ENCODE measurements around the gene MCCC1.

Gene MCCC1

DNA sequence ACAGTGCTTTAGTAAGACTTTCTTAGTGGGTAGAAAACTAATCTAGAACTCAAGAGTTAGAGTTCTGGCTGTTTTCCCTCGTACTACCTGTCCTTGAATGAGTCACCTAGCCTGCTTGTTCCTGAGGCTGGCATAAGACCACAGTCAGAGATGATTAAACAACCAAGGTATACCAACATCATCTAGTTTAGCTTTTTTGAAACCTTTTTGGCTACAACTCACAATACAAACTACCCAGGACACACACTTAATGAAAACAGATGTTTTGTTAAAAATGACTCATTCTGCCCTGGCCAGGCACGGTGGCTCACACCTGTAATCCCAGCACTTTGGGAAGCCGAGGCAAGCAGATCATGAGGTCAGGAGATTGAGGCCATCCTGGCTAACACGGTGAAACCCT is 4.6 kb downstream of the MCCC1 start:
- no peak for TF ChIP-seq CEBPB (IDR thresholded peaks at IDR 0.05)
- no peak for TF ChIP-seq NFIC (IDR thresholded peaks at IDR 0.05)
- TF ChIP-seq, protein P1, sequence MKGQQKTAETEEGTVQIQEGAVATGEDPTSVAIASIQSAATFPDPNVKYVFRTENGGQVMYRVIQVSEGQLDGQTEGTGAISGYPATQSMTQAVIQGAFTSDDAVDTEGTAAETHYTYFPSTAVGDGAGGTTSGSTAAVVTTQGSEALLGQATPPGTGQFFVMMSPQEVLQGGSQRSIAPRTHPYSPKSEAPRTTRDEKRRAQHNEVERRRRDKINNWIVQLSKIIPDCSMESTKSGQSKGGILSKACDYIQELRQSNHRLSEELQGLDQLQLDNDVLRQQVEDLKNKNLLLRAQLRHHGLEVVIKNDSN (IDR thresholded peaks at IDR 0.05) = no peak
- TF ChIP-seq RAD21 (IDR thresholded peaks at IDR 0.05; ENCODE audit: low read depth) = no peak
- TF ChIP-seq TCF12 (IDR thresholded peaks at IDR 0.05; ENCODE audit: low read depth) = no peak

DNA sequence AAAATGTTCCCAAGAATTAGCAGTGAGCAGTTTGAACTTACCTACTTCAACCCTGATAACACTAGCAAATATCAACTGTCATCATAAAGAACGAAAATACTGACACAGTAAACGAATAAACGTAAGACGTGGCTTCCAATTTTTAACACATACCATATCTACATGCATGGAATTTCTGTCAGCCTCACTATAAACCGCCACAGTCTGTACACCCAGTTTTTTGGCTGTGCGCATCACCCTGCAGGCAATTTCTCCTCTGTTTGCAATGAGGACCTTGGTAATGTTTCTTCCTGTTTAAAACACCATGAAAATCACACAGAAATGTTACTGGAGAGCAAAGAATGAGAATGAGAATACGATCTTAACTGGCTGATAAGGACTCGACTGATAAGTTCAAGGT is 7.0 kb downstream of the MCCC1 start:
- TF ChIP-seq REST (IDR thresholded peaks at IDR 0.05; ENCODE audit: low read depth) = no peak
- no peak for TF ChIP-seq EGR1 (IDR thresholded peaks at IDR 0.05)
- TF ChIP-seq CEBPB (IDR thresholded peaks at IDR 0.05) = no peak
- TF ChIP-seq TEAD4 (IDR thresholded peaks at IDR 0.05) = no peak
- TF ChIP-seq TAF1 (IDR thresholded peaks at IDR 0.05; ENCODE audit: low read depth) = no peak
- TF ChIP-seq EP300 (IDR thresholded peaks at IDR 0.05; ENCODE audit: borderline replicate concordance) = no peak
- TF ChIP-seq CREB1 (IDR thresholded peaks at IDR 0.05; ENCODE audit: low read depth) = no peak

GRCh38 chr3:183087184-183087583 is 12.1 kb downstream of the MCCC1 start:
- TF ChIP-seq, protein P1 (IDR thresholded peaks at IDR 0.05) = no peak

DNA sequence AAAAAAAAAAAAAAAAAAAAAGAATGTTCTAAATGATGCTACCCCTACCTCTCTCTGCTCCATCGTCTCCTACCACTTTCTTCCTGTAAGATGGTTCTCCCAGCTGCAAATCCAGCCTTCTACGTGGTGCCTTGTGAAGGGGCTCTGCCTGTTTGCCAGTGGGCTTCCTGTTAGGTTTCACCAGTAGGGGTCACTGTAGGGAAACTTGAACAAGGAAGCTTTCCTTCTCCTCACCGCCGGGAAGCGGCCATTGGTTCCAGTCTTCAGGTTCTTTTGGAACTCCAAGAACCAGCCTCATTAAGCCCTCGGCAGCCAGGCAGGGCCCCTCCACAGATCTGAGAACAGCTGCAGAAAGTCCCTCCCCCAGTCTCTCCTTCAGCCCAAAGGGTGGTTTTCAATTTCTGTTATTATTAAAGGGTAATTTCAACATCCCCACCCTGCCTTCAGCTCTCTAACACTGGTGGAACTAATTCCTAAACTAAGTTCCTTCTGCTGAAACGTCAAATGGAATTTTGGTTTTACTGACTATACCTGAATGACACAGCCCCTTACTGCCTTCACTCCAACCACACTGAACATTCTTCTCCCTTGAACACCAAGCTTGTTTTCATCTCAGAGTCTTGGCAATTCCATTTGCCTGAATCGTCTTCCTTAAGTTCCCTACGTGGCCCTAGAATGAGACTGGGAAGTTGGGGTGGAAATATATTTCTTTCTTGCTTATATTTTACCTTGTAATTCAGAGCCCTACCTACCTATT is 13.5 kb downstream of the MCCC1 start:
- no peak for TF ChIP-seq EGR1 (IDR thresholded peaks at IDR 0.05)
- peak; percentile 42; the same call in 1 of the 2 replicates for TF ChIP-seq RAD21 (IDR thresholded peaks at IDR 0.05; ENCODE audit: low read depth)

- TF ChIP-seq TAF1 (IDR thresholded peaks at IDR 0.05; ENCODE audit: low read depth) (no peak), CEBPB (IDR thresholded peaks at IDR 0.05) (no peak), REST (IDR thresholded peaks at IDR 0.05; ENCODE audit: low read depth) (no peak), TEAD4 (IDR thresholded peaks at IDR 0.05) (no peak), EGR1 (IDR thresholded peaks at IDR 0.05) (no peak), YY1 (IDR thresholded peaks at IDR 0.05; ENCODE audit: low read depth) (no peak), RAD21 (IDR thresholded peaks at IDR 0.05; ENCODE audit: low read depth) (no peak), FOXM1 (IDR thresholded peaks at IDR 0.05; ENCODE audit: borderline replicate concordance, low read depth) (no peak), NFIC (IDR thresholded peaks at IDR 0.05) (no peak)
- TF ChIP-seq, protein P2, sequence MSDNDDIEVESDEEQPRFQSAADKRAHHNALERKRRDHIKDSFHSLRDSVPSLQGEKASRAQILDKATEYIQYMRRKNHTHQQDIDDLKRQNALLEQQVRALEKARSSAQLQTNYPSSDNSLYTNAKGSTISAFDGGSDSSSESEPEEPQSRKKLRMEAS (IDR thresholded peaks at IDR 0.05) = no peak
- TF ChIP-seq, protein P1 (IDR thresholded peaks at IDR 0.05) = no peak
Observed at GRCh38 chr3:183082355-183082915, 16.9 kb downstream of the MCCC1 start.

- TF ChIP-seq, protein P2 (IDR thresholded peaks at IDR 0.05) = no peak
- TF ChIP-seq ZBTB7A (IDR thresholded peaks at IDR 0.05; ENCODE audit: low read depth) = no peak
Observed at GRCh38 chr3:183081459-183082183, 17.7 kb downstream of the MCCC1 start.
